HTR-8/SVneo (cell line): Measurements from ENCODE around the gene PPARG.
A peak's percentile ranks its signal among the peaks of the same experiment; 100 is the strongest.
"Not testable (repeated sequence)": the region's sequence is repeated elsewhere in the genome, so short reads cannot be mapped to it uniquely, and the experiment has no call there.

Experiments
- DNase-seq: peaks from one replicate; pipeline ENCODE4 v3.0.0; 2011; ENCODE audit warnings: low spot score, mixed read lengths; ENCODE audit not compliant: insufficient read length
- FAIRE-seq: peaks from 2 replicates; lab custom pipeline; 2011; peaks lifted over from hg19 to GRCh38; lab: Jason Lieb, UNC

The PPARG gene

DNA sequence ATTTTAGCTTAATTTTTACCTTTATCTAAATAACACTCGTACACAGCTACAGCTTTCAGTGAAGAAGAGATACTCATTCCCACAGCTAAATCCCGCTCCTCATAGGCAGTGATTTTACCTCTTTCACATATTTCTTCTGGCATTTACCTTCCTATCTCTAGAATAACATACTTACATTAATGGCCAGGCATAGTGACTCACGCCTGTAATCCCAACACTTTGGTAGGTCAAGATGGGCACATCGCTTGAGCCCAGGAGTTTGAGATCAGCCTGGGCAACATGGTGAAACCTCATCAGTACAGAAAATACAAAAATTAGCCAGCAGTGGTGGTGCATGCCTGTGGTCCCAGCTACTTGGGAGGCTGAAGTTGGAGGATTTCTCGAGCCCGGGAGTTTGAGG, 80.2 kb downstream of the PPARG start:
- no peak for DNase-seq
- FAIRE-seq = no peak

DNA sequence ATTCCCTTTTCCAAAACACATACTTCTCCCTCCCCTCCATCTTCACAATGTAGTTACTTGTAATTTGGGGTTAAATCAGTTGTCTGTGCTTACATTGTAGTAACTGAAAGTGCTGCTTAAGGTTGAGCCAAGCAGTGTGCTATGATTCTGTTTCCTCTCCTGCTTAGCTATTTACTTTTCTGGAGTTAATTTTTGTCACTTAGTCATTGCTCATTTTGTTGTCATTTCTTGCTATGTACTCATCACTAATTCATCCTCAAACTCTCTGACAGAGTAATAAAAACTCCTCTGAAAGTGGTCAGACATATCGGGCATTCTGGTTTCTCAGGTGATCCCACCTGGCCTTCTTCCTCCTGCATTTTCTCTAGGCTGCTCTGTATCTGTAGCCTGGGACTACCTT, 80.7 kb downstream of the PPARG start:
- FAIRE-seq = no peak

DNA sequence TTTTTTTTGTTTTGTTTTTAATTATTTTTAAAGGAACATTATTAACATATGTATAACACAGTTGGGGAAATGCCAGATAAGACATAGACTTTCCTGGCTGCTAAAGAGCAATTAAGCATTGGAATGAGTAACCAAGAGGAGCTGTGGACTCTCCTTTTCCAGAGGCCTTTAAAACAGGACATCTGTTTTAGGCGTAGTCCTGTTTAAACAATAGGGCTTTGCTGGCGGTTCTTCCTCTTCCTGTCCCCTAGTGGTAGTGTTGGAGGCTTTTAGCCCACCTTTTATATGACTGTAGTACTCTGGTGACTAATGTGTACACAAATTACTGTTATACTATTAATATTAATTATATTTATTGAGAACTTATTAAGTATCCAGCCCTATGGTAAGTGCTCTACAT, 81.9 kb downstream of the PPARG start:
- DNase-seq (no peak), FAIRE-seq (no peak)

More for the DNA sequence above, 80.7 kb downstream of the PPARG start:
- no peak for DNase-seq

DNA sequence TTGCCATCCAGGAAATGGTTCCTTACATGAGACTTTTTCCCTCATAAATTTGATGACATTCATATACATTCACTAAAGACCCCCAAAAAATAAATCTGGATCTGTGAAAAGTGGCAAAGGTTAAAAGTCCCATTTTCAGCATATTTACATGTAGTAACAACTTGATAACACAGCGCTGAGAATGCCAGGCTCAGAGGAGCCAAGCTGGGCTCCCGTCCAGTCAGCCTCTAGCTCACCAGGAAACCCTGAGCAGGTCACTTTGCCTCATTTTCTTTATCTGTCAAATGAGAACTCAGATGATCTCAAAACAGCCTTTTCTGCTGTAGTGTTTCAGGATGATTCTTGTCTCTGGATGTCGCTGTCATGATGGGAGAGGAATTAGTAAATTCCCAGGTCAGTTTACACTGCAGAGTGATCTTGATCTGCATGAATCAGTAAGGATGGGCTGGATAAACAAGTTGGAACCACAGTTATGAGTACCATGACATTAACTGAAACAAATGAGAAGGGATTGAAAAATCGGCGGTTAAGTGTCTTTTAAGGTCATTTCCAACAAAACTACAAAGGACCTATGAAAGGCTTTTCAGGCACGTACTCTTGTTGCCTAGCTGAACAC, 82.8 kb downstream of the PPARG start:
- peak; percentile 37 for DNase-seq
- no peak for FAIRE-seq

DNA sequence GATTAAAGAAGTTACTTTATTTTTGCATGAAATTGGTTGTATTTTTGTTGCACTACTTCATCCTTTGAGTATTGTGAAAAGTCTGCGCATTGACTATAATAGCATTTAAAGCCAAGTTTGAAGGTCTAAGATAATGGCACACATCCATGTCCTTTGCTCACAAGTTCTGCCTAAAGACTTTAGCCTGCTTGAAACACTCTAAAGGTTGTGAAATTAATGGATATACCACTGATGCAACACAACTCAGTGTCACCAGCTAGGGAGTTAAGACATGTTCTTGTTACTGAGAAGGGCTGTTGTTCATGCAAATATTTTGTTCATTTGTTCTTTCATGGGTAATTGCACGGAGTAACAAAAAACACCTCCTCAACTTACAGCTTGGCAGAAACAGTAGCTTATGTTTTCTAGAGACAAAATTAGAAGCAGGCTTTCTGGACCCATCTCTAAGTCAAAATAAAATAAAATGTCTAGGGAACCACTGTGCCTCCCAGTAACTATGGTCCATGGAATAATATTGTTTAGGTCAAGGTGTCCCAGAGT, 83.9 kb downstream of the PPARG start:
- FAIRE-seq (no peak), DNase-seq (no peak)

DNA sequence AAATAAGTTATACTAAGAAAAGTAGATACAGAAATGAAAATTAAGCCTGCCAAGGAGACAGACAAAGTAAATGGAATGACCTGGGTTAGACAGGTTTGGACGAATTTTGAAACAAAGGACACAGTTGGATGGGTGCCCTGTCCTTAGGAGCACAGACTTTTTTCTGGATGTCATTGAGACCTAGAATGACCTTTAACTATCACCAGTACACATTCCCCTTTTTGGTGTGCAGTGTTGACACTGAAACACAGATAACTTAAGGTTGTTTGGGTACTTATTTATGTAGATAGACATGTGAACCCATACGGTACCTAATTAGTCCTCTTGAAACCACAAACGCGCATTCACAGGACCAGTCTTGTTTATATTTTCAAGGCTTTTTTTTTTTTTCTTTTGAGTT, 86.7 kb downstream of the PPARG start:
- FAIRE-seq = no peak
- DNase-seq = no peak

DNA sequence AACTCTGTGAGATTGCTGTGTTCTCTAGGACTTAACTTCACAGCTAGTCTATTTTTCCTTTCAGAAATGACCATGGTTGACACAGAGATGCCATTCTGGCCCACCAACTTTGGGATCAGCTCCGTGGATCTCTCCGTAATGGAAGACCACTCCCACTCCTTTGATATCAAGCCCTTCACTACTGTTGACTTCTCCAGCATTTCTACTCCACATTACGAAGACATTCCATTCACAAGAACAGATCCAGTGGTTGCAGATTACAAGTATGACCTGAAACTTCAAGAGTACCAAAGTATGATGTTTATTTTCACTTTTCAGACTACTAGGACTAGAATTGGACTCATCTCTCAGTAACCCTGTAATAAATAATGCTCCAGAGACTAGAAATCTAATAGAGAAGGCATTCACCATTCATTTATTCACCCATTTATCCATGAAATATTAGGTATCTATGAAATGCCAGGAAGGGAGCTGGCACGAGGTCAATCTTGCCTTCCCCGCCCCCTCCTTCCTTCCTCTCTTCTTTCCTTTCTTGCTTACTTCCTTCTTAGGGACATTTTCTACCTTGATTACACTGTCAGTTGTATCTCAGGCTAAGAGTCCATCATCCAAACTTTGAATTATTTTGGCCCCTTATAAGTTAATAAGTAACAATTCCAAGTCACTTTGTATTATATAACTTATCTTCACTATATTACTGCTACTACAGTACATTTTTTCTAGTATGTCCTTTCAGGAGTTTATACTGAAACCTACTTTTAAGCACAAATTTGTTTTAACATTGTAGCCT, 91.0 kb downstream of the PPARG start:
- DNase-seq (no peak), FAIRE-seq (no peak)

DNA sequence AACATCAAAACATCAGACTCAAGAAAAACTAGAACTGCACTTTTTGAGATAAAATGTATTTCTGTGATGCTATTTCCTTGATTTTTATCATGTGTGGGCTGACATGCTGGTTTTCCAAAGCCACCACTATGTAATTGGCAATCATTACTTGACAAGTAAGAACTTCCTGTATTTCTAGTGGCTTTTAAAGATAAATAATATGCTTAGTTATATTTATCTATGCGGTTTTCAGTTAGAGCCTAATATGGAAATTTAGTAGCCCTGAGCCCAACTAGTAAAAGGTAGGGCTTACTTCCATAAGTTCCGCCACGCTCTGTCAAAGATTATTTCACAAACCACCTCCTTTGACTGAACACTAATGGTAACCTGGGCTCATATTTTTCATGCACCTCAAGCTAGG, 91.6 kb downstream of the PPARG start:
- FAIRE-seq (no peak), DNase-seq (no peak)

DNA sequence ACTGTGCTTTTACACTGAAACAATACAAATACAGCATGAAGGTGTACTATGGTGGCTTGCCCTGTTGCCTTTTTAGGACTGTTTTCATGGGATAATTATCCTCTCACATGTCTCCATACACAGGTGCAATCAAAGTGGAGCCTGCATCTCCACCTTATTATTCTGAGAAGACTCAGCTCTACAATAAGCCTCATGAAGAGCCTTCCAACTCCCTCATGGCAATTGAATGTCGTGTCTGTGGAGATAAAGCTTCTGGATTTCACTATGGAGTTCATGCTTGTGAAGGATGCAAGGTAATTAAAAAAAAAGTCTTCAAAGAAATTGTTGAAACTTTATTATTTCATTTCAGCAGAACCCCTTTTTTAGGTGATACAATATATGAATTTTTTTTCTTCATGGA, 92.3 kb downstream of the PPARG start:
- DNase-seq (no peak), FAIRE-seq (no peak)

DNA sequence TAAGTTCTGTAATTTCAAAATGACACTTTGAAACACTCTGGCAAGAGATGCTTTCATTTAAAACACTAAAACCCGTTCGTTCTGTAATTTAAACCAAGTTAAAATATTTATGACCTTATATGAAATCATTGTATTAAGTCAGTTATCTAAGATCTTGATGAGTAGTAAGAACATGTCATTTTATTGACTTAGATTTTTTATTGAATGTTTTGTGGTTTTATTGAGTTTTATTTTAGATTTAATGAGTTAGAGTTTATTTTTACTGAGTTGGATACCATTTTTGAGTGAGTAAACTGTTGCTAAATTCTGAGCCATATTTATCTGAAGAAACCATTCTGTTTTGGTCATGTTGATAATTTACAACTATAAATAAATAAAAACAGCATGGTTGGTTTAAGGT, 94.3 kb downstream of the PPARG start:
- FAIRE-seq (no peak), DNase-seq (no peak)

DNA sequence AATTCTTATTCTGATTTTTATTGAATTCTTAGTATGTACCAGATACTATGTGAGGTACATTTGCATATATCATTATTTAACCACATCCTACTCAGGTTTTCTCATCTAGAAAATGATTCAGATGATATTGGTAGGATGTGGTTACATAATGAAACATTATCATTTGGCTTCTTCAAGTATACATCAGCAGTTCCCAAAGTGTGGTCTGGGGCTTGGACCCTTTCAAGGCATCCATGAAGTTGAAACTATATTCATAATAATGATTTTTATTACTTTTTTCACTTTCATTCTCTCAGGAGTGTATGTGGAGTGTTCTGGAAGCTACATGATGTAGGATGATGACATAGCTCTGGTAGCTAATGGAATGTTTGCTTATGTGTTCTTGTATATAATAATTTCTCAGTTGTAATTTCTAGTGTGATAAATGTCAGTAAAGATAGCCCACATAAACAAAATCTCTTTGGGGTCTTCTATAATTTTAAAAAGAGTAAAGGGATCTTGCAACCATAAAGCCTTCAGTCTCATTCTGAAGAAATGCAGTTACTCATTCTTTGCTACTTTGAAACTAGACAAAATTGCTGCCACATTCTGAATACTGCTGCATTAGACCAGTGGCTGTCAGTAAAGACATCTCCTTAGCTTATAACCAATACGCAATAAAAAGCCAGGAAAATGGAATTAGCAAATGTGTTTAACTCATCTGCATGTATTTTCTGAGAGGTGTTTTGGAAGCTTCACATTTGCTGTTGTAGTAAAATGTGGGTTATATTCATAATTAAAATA, 95.8 kb downstream of the PPARG start:
- no peak for FAIRE-seq

DNA sequence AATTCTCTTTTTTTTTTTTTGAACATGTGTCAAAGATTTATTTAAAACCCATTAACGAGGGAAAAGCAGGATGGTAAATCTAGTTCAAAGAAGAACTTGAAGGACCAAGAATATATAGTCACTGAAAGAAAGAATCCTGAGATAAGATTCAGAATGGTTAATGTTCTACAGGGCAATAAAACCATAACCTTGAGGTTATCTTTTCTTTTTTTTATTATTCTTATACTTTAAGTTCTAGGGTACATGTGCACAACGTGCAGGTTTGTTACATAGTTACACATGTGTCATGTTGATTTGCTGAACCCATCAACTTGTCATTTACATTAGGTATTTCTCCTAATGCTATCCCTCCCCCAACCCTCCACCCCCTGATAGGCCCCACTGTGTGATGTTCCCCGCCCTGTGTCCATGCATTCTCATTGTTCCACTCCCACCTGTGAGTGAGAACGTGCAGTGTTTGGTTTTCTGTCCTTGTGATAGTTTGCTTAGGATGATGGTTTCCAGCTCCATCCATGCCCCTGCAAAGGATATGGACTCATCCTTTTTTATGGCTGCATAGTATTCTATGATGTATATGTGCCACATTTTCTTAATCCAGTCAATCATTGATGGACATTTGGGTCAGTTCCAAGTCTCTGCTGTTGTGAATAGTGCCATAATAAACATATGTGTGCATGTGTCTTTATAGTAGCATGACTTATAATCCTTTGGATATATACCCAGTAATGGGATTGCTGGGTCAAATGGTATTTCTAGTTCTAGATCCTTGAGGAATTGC, 97.8 kb downstream of the PPARG start:
- DNase-seq, FAIRE-seq: not testable (repeated sequence)

More for the DNA sequence above, 95.8 kb downstream of the PPARG start:
- DNase-seq = no peak

DNA sequence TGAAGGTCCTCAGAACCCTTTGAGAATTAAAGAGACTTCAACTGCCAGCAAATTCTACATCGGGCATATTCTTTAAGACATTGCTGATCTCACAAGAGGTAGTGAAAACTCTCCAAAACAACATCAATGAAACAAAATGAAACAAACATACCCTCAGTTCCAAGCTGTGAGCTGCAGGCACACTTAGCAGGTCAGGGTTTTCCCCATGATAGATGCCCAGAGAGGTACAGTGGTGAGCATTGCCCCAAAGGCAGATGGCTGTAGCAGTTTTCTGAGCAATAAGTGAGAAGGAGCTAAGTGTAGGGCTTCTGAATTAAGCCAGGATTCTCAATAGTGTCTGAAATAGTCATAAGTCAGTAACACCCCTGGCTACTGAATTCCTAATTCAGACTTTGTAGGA, 99.3 kb downstream of the PPARG start:
- no peak for DNase-seq
- FAIRE-seq = no peak

DNA sequence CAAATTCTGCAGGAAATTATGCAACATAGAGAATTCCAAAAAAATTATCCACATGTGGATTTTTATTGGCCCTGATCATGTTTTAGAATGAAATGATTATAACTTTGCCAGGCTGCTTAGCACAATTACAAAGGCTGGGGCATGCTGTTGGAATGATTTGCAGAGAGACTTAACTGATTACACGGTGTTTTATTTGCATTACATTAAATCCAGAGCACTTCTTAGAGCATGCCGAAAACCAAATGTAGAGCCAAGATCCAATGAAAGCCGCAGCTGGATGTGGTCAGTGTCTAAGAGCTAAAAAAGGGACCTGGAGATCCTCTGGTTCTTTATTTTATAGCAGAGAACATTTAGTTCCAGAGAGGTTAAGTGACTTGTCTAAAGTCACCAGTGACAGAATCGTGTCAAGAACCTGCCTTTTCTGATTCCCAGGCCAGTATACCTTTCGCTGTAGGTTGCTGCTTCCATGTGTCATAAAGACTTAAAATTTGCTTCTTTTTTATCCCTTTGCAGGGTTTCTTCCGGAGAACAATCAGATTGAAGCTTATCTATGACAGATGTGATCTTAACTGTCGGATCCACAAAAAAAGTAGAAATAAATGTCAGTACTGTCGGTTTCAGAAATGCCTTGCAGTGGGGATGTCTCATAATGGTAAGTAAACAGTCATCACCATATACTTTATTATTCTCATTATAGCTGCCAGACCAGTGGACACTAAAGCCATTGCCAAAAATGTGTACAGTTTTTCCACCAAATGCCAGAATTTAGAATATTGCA, 103.4 kb downstream of the PPARG start:
- DNase-seq (no peak), FAIRE-seq (no peak)

DNA sequence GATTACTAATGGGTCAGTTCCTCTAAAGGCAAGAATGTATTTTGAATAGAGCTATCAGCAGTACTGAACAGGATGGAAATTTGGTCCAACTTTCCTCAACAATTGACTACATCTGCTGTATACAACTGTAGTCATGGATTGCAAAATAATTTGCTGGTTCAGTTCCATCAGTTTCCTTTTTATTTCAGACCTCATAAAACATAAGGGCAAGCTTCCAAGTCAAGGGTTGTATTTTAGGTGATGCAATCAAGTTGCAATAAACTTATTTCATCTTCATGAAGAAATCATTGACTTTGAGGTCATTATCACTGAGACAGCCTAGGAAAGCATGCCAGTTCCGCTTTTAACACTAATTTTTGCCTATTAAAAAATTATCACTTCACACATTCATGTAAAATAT, 105.0 kb downstream of the PPARG start:
- FAIRE-seq (no peak), DNase-seq (peak; percentile 8)

DNA sequence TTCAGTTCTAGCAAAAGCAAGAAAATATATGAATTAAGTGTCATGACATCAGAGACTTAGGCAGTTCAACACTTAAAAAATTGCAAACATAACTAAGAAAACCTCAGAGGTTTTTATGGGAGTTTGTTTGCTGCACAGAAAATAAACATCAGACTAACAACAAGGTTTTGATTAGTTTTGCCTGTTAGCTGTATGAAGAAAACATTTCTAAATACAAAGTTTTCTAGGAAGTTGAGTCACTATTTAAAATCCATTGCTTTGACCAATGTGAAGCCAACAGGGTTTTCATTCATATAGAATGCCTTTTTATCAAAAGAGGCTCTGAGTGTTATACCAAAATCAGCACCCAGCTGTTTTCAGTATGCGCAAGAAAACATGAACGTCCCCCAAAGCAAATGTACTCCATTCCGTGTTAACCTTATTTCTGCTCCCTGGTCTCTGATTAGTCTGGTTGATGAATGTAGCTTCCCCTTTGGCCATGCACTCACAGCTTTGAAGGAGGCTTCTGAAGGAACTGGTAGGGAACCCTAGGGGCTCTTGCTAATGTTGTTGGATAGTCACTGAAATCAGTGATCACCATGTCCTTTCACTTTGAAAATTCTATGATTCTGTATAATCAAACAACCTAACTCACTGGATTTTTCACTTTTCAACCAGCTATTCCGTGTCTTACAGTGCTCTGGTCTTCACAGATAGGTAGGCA, 105.8 kb downstream of the PPARG start:
- FAIRE-seq (no peak), DNase-seq (no peak)

DNA sequence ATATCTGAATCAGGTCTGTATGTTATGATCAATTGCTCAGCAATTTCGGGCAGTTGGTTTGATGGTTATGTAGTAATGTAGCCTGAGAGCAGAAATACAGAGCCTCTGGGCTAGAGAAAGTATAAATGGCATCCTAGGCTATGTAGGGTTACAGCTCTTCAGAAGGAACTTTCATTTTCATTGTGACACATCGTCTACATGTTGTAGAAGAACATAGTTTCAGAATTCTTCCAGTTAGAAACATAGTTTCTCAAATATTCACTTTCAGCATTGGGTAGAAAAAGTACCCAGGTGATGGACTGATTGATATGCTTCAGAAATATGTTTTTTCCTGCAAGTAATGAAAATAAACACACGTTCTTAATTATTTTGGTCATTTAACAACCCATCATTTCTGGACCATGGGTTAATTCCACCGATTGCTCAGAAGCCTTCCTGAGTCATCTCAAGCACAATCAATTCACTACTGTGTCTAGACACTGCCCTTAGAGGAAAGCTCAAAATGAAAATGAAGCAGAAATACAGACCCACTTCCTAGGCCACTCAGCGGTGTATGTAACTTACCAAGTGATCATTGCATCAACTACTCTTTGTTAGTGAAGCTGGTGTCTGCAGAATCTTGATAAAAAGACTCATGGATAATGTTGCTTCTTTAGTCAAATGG, 106.6 kb downstream of the PPARG start:
- no peak for DNase-seq
- FAIRE-seq = no peak

DNA sequence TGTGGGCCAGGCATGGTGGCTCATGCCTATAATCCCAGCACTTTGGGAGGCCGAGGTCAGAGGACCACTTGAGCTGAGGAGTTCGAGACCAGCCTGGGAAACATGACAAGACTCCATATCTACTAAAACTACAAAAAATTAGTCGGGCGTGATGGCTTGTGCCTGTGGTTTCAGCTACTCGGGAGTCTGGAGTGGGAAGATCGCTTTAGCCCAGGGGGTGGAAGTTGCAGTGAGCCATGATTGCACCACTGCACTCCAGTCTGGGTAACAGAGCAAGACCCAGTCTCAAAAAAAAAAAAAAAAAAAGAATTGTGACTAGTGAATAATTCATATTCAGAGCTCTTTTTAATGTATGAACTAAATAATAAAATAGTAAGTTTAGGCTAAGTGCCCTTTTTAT, 107.6 kb downstream of the PPARG start:
- no peak for FAIRE-seq
- DNase-seq = no peak
